ENCODE results near the gene FOXP2. TPM values are rescaled to one million over a fixed set of nuclear protein-coding genes. Genes with fewer than 3 reads are reported as not detected.

Gene FOXP2
- total and polyA plus RNA-seq, 9 of the 15 experiments (the other 6 are each of a cell fraction or from before 2014, with no cell fraction given): not detected

DNA sequence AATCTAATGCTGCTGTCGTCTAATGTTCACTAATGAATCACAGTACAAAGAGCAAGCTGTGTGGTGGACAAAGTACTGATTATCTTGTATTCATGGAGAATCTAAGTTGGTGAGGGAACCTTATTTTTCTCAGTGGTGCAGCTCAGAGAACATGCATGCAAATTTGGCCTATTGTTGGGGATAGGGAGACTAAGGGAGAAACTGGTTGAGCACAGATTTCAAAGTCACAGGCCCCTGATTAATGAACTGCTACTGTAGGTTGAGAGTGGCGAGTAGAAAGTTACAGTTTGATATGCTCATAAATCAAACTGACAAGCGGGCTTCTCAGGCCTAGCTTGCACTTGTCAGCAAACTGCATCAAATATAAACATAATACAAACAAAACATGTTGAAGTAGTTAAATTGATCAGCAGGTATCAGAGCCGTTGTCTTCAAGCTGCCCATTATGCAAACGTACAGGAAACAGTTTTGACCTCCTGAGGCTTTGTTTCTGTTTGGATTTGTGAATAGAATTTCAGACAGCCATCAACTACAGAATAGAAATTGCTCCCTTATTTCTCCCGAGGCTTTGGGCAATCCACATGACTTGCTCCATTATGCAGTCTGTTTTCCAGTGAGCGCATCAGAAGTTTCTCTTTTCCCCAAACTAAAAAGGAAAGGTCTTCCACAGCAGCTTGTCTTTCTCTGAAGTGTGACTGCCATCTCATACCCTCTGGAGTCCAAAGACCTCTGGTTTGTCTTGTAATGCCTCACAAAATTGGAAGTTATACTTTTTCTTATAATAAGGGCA, 215.8 kb downstream of the FOXP2 start:
- Histone ChIP-seq H3K4me3 (no peak overlapping the region), H3K27me3 (ENCODE audit: control insufficient read depth in 2 of 2, insufficient read depth in 2 of 2, low read length in 2 of 2) (no peaks in the 10 kb centered on the region), H3K36me3 (ENCODE audit: control insufficient read depth, insufficient read depth, low read length) (no peaks in the 10 kb centered on the region), H3K4me1 (replicated peaks in 1 of 2; ENCODE audit: control insufficient read depth in 2 of 2, insufficient read depth in 2 of 2, low read length in 2 of 2) (no peaks in the 10 kb centered on the region), H3K9ac (ENCODE audit: insufficient read depth in 1 of 2, low read depth in 2 of 2, low read length in 2 of 2) (no peak overlapping the region), H3K79me2 (ENCODE audit: control insufficient read depth, insufficient read depth, low read length) (no peaks in the 10 kb centered on the region), H3K9me1 (ENCODE audit: control insufficient read depth, insufficient read depth, low read length) (no peaks in the 10 kb centered on the region), H3K27ac (ENCODE audit: extremely low read depth, low read depth, low read length) (no peak overlapping the region), H3K9me3 (replicated peaks; ENCODE audit: control insufficient read depth, insufficient read depth, low read depth, low read length) (no peaks in the 10 kb centered on the region; the same call in 1 of the 2 replicates), H4K20me1 (replicated peaks; ENCODE audit: control insufficient read depth, insufficient read depth, low read length) (no peaks in the 10 kb centered on the region), H3K4me2 (ENCODE audit: insufficient read depth, low read length) (no peak overlapping the region), H2AFZ (ENCODE audit: low read depth, low read length) (no peak overlapping the region)
- TF ChIP-seq PHF21A (IDR thresholded peaks at IDR 0.05; ENCODE audit: borderline replicate concordance, low read depth): no peak
- intact Hi-C loops (cut with micrococcal nuclease) (no loop called here), in situ Hi-C loops (cut with MboI) (no loop called here)
- BruUV-seq (replicated peaks): no TSS peak
- FAIRE-seq (no peak), DNase-seq (ENCODE audit: extremely low read depth in 1 of 4, low spot score in 3 of 4) (no peak), ATAC-seq (no peak)
- ChIA-PET CTCF (ENCODE audit: low intra/inter-chr PET ratio) (no interaction called here), POLR2A (no interaction called here)
- under 1% methylated on average over 7 of the region's 7 CpGs for WGBS (ENCODE audit: insufficient coverage, low coverage, missing lambda C conversion rate)

DNA sequence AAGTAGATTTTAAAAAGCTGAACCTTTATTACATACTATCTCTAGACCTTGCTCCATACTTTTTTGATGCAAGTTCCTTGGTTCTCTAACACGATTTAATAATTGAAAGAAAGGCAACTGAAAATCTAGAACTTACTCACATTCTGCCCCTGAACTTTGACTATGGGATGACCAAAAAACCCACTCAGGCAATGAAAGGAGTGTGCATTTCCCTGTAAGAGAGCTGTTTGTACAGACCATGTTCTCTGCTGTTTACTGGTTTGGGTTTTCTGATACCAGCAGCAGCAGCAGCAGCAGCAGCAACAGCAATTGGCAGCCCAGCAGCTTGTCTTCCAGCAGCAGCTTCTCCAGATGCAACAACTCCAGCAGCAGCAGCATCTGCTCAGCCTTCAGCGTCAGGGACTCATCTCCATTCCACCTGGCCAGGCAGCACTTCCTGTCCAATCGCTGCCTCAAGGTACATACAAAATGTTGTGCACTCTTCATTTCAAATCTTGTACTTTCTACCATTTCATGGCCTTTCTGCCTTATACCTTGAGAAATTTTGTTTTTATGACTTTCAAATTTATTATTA, 216.7 kb downstream of the FOXP2 start:
- no peak for ATAC-seq
- WGBS (ENCODE audit: insufficient coverage, low coverage, missing lambda C conversion rate): 4% methylated on average over 3 of the region's 3 CpGs
- ChIA-PET CTCF (ENCODE audit: low intra/inter-chr PET ratio) (no interaction called here), POLR2A (no interaction called here)
- no peak for FAIRE-seq
- Histone ChIP-seq H3K9me3 (replicated peaks; ENCODE audit: control insufficient read depth, insufficient read depth, low read depth, low read length) (no peaks in the 10 kb centered on the region; the same call in 1 of the 2 replicates), H3K27ac (ENCODE audit: extremely low read depth, low read depth, low read length) (no peak overlapping the region), H3K4me2 (ENCODE audit: insufficient read depth, low read length) (no peak overlapping the region), H4K20me1 (replicated peaks; ENCODE audit: control insufficient read depth, insufficient read depth, low read length) (no peaks in the 10 kb centered on the region), H3K9ac (ENCODE audit: insufficient read depth in 1 of 2, low read depth in 2 of 2, low read length in 2 of 2) (no peak overlapping the region), H3K4me3 (no peak overlapping the region), H3K36me3 (ENCODE audit: control insufficient read depth, insufficient read depth, low read length) (no peaks in the 10 kb centered on the region), H2AFZ (ENCODE audit: low read depth, low read length) (no peak overlapping the region), H3K9me1 (ENCODE audit: control insufficient read depth, insufficient read depth, low read length) (no peaks in the 10 kb centered on the region), H3K4me1 (replicated peaks in 1 of 2; ENCODE audit: control insufficient read depth in 2 of 2, insufficient read depth in 2 of 2, low read length in 2 of 2) (no peaks in the 10 kb centered on the region), H3K79me2 (ENCODE audit: control insufficient read depth, insufficient read depth, low read length) (no peaks in the 10 kb centered on the region), H3K27me3 (ENCODE audit: control insufficient read depth in 2 of 2, insufficient read depth in 2 of 2, low read length in 2 of 2) (no peaks in the 10 kb centered on the region)
- DNase-seq (ENCODE audit: extremely low read depth in 1 of 4, low spot score in 3 of 4): no peak
- intact Hi-C loops (cut with micrococcal nuclease): no loop called here
- in situ Hi-C loops (cut with MboI): no loop called here
- BruUV-seq (replicated peaks): no TSS peak
- TF ChIP-seq, protein P1, sequence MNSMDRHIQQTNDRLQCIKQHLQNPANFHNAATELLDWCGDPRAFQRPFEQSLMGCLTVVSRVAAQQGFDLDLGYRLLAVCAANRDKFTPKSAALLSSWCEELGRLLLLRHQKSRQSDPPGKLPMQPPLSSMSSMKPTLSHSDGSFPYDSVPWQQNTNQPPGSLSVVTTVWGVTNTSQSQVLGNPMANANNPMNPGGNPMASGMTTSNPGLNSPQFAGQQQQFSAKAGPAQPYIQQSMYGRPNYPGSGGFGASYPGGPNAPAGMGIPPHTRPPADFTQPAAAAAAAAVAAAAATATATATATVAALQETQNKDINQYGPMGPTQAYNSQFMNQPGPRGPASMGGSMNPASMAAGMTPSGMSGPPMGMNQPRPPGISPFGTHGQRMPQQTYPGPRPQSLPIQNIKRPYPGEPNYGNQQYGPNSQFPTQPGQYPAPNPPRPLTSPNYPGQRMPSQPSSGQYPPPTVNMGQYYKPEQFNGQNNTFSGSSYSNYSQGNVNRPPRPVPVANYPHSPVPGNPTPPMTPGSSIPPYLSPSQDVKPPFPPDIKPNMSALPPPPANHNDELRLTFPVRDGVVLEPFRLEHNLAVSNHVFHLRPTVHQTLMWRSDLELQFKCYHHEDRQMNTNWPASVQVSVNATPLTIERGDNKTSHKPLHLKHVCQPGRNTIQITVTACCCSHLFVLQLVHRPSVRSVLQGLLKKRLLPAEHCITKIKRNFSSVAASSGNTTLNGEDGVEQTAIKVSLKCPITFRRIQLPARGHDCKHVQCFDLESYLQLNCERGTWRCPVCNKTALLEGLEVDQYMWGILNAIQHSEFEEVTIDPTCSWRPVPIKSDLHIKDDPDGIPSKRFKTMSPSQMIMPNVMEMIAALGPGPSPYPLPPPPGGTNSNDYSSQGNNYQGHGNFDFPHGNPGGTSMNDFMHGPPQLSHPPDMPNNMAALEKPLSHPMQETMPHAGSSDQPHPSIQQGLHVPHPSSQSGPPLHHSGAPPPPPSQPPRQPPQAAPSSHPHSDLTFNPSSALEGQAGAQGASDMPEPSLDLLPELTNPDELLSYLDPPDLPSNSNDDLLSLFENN (IDR thresholded peaks at IDR 0.05; ENCODE audit: low read depth in 2 of 2, low read length in 2 of 2): no peak
- TF ChIP-seq RFX5 (IDR thresholded peaks at IDR 0.05; ENCODE audit: low read depth, low read length): no peak
- no peak for TF ChIP-seq MAFK (IDR thresholded peaks at IDR 0.05; ENCODE audit: low read length)
- no peak for TF ChIP-seq HDAC3 (IDR thresholded peaks at IDR 0.05; ENCODE audit: borderline replicate concordance, partially characterized antibody)
- no peak for TF ChIP-seq ARID2 (IDR thresholded peaks at IDR 0.05)
- TF ChIP-seq, protein P2, sequence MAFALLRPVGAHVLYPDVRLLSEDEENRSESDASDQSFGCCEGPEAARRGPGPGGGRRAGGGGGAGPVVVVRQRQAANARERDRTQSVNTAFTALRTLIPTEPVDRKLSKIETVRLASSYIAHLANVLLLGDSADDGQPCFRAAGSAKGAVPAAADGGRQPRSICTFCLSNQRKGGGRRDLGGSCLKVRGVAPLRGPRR (CRISPR knock-in tag; IDR thresholded peaks at IDR 0.05): no peak
- TF ChIP-seq SREBF1 (IDR thresholded peaks at IDR 0.05; ENCODE audit: borderline replicate concordance, low read depth, low read length): no peak
- TF ChIP-seq, protein P3, sequence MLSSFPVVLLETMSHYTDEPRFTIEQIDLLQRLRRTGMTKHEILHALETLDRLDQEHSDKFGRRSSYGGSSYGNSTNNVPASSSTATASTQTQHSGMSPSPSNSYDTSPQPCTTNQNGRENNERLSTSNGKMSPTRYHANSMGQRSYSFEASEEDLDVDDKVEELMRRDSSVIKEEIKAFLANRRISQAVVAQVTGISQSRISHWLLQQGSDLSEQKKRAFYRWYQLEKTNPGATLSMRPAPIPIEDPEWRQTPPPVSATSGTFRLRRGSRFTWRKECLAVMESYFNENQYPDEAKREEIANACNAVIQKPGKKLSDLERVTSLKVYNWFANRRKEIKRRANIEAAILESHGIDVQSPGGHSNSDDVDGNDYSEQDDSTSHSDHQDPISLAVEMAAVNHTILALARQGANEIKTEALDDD (IDR thresholded peaks at IDR 0.05): no peak
- TF ChIP-seq NUFIP1 (IDR thresholded peaks at IDR 0.05; ENCODE audit: partially characterized antibody): no peak
